BLaER1 treated with 17β-estradiol and CSF1 and Interleukin-3, amounts not matched to agents 10 nM and 100 nM (cell line): ENCODE data around the gene TOR1A.

ENCODE experiments used
- H3K27ac ChIP-seq, 11 experiments: shearing (Covaris generic); formaldehyde crosslinking; 2 replicates each; pipeline ENCODE4 v1.8.1; 2022
- H3K27me3 ChIP-seq, 11 experiments: shearing (Covaris generic); formaldehyde crosslinking; 2 replicates each; pipeline ENCODE4 v1.8.1; 2022
- H3K36me3 ChIP-seq, 11 experiments: shearing (Covaris generic); formaldehyde crosslinking; 2 replicates each; pipeline ENCODE4 v1.8.1; 2022
- H3K4me1 ChIP-seq, 10 experiments: shearing (Covaris generic); formaldehyde crosslinking; 2 replicates each; pipeline ENCODE4 v1.8.1; 2022
- H3K4me2 ChIP-seq, 11 experiments: shearing (Covaris generic); formaldehyde crosslinking; 2 replicates each; pipeline ENCODE4 v1.8.1; 2022
- H3K4me3 ChIP-seq, 10 experiments: shearing (Covaris generic); formaldehyde crosslinking; 2 replicates each; pipeline ENCODE4 v1.8.1; 2022
- H3K9ac ChIP-seq, 11 experiments: shearing (Covaris generic); formaldehyde crosslinking; 2 replicates each; pipeline ENCODE4 v1.8.1; 2022
- H3K9me3 ChIP-seq, 11 experiments: shearing (Covaris generic); formaldehyde crosslinking; replicated peaks in 1 of 11; 2 replicates each; pipeline ENCODE4 v1.8.1; 2022
- H4K20me1 ChIP-seq, 11 experiments: shearing (Covaris generic); formaldehyde crosslinking; 2 replicates each; pipeline ENCODE4 v1.8.1; 2022
- Cebpa-rat ChIP-seq, 11 experiments: shearing (Covaris generic); IDR thresholded peaks; 2 replicates each; pipeline ENCODE4 v1.8.1; 2022

Gene TOR1A

GRCh38 chr9:129823935-129824601 is at the start of gene TOR1A:
TSS of gene TOR1A (minus strand) at chr9:129824136. CDS start at chr9:129824085, 51 bp downstream.
- peak within 1 kb of the TSS; percentile 83 to 94 (median 87) for H3K9ac ChIP-seq

DNA sequence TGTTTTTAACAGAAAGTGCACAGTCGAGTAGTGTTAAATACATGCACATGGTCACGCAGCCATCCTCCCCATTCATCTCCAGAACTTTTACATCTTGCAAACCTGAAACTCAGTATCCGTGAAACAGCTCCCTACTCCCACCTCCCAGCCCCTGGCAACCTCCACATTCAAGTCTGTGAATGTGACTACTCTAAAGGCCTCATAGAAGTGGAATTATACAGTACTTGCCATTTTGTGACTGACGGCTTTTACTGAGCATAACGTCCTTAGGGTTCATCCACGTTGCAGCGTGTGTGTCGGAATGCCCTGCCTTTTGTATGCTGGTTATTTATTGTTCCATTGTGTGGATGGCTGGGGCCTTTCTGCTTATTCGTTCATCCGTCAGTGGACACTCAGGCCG is 47.1 kb upstream of the TOR1A start:
- Histone ChIP-seq H3K27me3 (no peaks in the 10 kb centered on the region), H3K9ac (no peak overlapping the region), H3K4me1 (peaks cover 12 to 34% (median 31%) of the 10 kb centered on the region in 10 experiments), H4K20me1 (peaks cover 0 to 3% (median 0%) of the 10 kb centered on the region in 11 experiments; a peak in 2 of 22 replicates), H3K9me3 (no peaks in the 10 kb centered on the region), H3K4me2 (no peak overlapping the region), H3K4me3 (no peak overlapping the region), H3K27ac (no peak overlapping the region), H3K36me3 (peaks cover 16 to 40% (median 29%) of the 10 kb centered on the region in 11 experiments; a peak in 21 of 22 replicates)
- no peak for TF ChIP-seq Cebpa-rat (IDR thresholded peaks at IDR 0.05)

More at GRCh38 chr9:129823935-129824601, at the start of gene TOR1A:
- peak within 1 kb of the TSS; percentile 74 to 90 (median 83); a peak in 21 of 22 replicates for H3K27ac ChIP-seq
- peak within 1 kb of the TSS; percentile 88 to 97 (median 93) for H3K4me2 ChIP-seq
- H3K4me1 ChIP-seq, result peaks cover 9 to 32% (median 30%) of the 10 kb centered on the region in 10 experiments
- no peak for TF ChIP-seq Cebpa-rat (IDR thresholded peaks at IDR 0.05)
- H4K20me1 ChIP-seq, result peaks cover 0 to 43% (median 31%) of the 10 kb centered on the region in 11 experiments; a peak in 16 of 22 replicates
- no peaks in the 10 kb centered on the region for H3K9me3 ChIP-seq
- no peaks in the 10 kb centered on the region for H3K27me3 ChIP-seq
- peak within 1 kb of the TSS; percentile 61 to 86 (median 75) for H3K4me3 ChIP-seq
- H3K36me3 ChIP-seq, result peaks cover 56 to 68% (median 66%) of the 10 kb centered on the region in 11 experiments

- H3K4me1 ChIP-seq, result peaks cover 14 to 46% (median 43%) of the 10 kb centered on the region in 10 experiments
- H3K4me3 ChIP-seq, result no peak overlapping the region
- peak overlapping the region in 3 of 11 experiments; percentile 10 to 33 (median 26); a peak in 3 of 22 replicates for H3K27ac ChIP-seq
- H3K27me3 ChIP-seq, result no peaks in the 10 kb centered on the region
- TF ChIP-seq Cebpa-rat (IDR thresholded peaks at IDR 0.05), result no peak
- peaks cover 5 to 37% (median 22%) of the 10 kb centered on the region in 11 experiments; a peak in 18 of 22 replicates for H3K36me3 ChIP-seq
- 0 out of 22 replicates have a peak overlapping the region, but pooled peaks of 1 of the 11 experiments have one; percentile 18 for H3K9ac ChIP-seq
- peak overlapping the region in 1 of 11 experiments; percentile 33; a peak in 1 of 22 replicates for H3K4me2 ChIP-seq
- peaks cover 0 to 3% (median 0%) of the 10 kb centered on the region in 11 experiments; a peak in 2 of 22 replicates for H4K20me1 ChIP-seq
- H3K9me3 ChIP-seq, result no peaks in the 10 kb centered on the region
These were observed 45.9 kb upstream of the TOR1A start for GRCh38 chr9:129869585-129870501.

DNA sequence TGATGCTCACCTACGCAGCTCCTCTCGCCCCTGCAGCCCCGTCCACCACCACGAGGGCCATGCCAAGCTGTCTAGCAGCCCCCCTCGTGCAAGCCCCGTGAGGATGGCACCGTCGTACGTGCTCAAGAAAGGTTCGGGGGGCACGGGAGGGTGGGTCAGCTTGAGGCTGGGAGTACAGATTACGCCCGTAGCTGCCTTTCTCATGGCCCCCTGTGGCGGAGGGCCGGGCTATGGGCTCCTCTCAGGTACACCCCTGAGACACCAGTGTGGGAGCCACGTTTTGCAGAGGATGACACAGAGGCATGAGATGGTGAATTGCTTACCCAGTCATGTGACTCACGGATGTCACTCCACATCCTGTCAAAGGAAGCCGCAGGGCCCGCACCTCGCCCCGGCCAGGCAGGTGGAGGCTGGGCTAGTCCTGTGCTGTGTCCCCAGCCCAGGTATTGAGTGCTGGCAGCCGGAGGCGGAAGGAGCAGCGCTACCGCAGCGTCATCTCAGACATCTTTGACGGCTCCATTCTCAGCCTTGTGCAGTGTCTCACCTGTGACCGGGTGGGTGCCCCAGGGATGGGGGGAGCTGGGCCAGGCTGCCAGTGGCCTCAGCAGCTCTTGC is 45.0 kb upstream of the TOR1A start:
- peak overlapping the region in 10 of 11 experiments; percentile 15 to 77 (median 35); a peak in 13 of 22 replicates for H3K4me2 ChIP-seq
- TF ChIP-seq Cebpa-rat (IDR thresholded peaks at IDR 0.05), result no peak
- H3K9ac ChIP-seq, result peak overlapping the region in 4 of 11 experiments; percentile 2 to 37 (median 14); a peak in 4 of 22 replicates
- H3K27ac ChIP-seq, result peak overlapping the region in 7 of 11 experiments; percentile 16 to 86 (median 35); a peak in 9 of 22 replicates
- no peaks in the 10 kb centered on the region for H3K9me3 ChIP-seq
- peaks cover 0 to 3% (median 0%) of the 10 kb centered on the region in 11 experiments; a peak in 2 of 22 replicates for H4K20me1 ChIP-seq
- H3K4me1 ChIP-seq, result peaks cover 14 to 55% (median 52%) of the 10 kb centered on the region in 10 experiments
- no peak overlapping the region for H3K4me3 ChIP-seq
- H3K36me3 ChIP-seq, result peaks cover under 1 to 29% (median 13%) of the 10 kb centered on the region in 11 experiments; a peak in 15 of 22 replicates
- no peaks in the 10 kb centered on the region for H3K27me3 ChIP-seq

DNA sequence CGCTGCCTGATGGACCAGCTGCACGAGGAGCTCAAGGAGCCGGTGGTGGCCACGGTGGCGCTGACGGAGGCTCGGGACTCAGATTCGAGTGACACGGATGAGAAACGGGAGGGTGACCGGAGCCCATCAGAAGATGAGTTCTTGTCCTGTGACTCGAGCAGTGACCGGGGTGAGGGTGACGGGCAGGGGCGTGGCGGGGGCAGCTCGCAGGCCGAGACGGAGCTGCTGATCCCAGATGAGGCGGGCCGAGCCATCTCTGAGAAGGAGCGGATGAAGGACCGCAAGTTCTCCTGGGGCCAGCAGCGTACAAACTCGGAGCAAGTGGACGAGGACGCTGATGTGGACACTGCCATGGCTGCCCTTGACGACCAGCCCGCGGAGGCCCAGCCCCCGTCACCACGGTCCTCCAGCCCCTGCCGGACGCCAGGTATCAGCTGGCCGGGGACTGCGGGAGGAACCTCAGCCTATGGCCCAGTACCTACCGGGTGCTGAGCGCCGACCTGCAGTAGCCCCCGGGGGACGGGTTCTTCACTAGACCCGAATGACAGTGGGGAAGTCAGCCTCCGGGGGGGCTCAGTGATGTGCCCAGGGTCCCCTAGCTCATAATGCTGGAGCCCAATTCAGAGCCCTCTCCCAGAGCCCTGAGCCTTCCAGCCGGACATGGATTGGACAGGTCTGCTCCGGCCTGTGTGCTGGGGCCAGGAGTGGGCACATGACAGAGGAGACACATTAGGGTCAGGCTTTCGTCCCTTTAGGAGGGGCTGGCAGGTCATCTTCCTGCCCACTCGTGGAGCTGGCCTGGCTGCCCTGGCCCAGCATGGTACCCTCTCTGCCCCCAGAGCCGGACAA is 44.3 kb upstream of the TOR1A start:
- Histone ChIP-seq H3K4me3 (no peak overlapping the region), H3K9me3 (no peaks in the 10 kb centered on the region), H3K36me3 (peaks cover 0 to 21% (median 9%) of the 10 kb centered on the region in 11 experiments; a peak in 10 of 22 replicates), H3K27me3 (no peaks in the 10 kb centered on the region), H3K27ac (peak overlapping the region in 7 of 11 experiments; percentile 16 to 86 (median 35); a peak in 9 of 22 replicates), H4K20me1 (peaks cover 0 to 3% (median 0%) of the 10 kb centered on the region in 11 experiments; a peak in 1 of 22 replicates), H3K4me1 (peaks cover 17 to 62% (median 58%) of the 10 kb centered on the region in 10 experiments), H3K9ac (peak overlapping the region in 4 of 11 experiments; percentile 2 to 37 (median 14); a peak in 3 of 22 replicates), H3K4me2 (peak overlapping the region in 10 of 11 experiments; percentile 15 to 85 (median 40); a peak in 14 of 22 replicates)
- TF ChIP-seq Cebpa-rat (IDR thresholded peaks at IDR 0.05), result no peak

GRCh38 chr9:129867136-129868022 is 43.4 kb upstream of the TOR1A start:
- peak overlapping the region; percentile 52 to 90 (median 74) for H3K4me2 ChIP-seq
- peak overlapping the region in 9 of 11 experiments; percentile 5 to 86 (median 70); a peak in 17 of 22 replicates for H3K27ac ChIP-seq
- peak overlapping the region in 10 of 11 experiments; percentile 23 to 70 (median 46); a peak in 17 of 22 replicates for H3K9ac ChIP-seq
- H4K20me1 ChIP-seq, result peaks cover 0 to 3% (median 0%) of the 10 kb centered on the region in 11 experiments; a peak in 1 of 22 replicates
- peaks cover 25 to 71% (median 67%) of the 10 kb centered on the region in 10 experiments for H3K4me1 ChIP-seq
- H3K27me3 ChIP-seq, result no peaks in the 10 kb centered on the region
- H3K9me3 ChIP-seq, result no peaks in the 10 kb centered on the region
- peaks cover 0 to 21% (median 8%) of the 10 kb centered on the region in 11 experiments; a peak in 8 of 22 replicates for H3K36me3 ChIP-seq
- no peak for TF ChIP-seq Cebpa-rat (IDR thresholded peaks at IDR 0.05)
- no peak overlapping the region for H3K4me3 ChIP-seq
